Activated naive CD8-positive, alpha-beta T cell treated with anti-CD3 and anti-CD28 coated beads, Interleukin-2, amount 50 U/mL, for 16 hours (primary cell): ENCODE data around the gene NAP1L4.
"Not testable (repeated sequence)": the region's sequence is repeated elsewhere in the genome, so short reads cannot be mapped to it uniquely, and the experiment has no call there.

Experiments
- DNase-seq: peaks from one replicate; pipeline ENCODE4 v3.0.0-alpha.2; 2020; ENCODE audit warnings: low read depth, low spot score

Gene NAP1L4

DNA sequence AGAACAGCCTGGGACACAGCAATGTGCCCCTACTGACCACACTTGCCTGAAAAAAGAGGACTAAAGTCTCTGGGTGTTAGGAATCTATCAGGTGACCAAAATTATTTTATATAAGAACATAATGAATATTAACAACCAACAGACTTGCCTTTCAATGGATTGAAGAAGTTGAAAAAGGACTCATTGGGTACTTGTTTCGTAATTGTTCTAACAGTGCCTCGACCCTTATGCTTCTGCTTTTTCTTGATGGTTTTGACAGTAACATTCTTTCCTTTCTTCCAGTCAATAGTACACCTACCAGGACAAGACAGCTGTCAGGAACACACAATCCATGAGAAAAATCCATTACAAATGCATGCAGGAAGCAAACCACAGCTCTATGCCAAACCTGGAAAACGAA is 33.9 kb downstream of the NAP1L4 start:
- DNase-seq: no peak

DNA sequence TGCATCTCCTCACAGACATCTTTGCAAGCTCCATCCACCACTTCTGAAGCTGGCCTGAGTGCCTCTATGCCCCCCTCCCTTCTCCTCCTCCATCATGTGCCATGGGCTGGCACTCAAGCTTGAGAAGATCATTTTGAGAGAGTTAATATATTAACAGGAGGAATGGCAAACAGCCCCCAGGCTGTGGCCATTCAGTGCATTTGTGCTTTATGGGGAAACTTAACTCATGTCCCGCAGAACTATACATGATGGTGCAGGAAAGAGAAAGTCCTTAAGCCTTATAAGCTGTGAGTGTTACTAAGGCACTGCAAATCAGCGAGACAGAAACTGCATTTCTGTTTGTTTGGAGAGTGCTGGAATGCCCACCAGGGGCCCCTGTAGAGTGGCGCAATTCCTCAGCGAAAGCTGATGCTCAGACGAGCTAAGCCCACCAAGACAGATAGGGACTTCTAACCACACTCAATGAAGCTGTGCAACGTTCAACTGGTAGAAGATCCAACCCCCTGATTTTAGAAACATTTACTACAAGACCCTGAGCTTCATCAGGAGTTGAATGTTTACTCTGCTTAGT is 36.1 kb downstream of the NAP1L4 start:
- DNase-seq: no peak

GRCh38 chr11:2954263-2954662 is 37.9 kb downstream of the NAP1L4 start:
- no peak for DNase-seq

DNA sequence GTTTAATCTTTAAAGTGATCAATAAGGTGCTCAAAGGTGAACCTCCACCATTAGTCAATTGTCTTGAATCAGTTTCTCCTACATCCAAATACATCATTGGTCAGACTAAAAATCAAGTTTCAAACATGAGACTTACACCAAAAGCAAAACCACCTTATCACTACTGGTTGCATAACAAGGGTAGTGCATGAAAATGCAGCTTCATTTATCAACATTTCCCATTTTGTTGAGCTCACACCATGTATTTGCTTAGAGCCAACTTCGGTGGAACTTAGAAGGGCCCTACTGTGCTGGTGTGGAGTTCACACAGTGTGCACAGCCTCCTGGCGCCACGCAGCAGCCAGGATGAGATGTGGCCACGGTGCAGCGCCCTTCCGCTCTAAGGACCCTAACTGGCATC is 39.8 kb downstream of the NAP1L4 start:
- DNase-seq: no peak

- DNase-seq: no peak
These were observed 40.7 kb downstream of the NAP1L4 start for GRCh38 chr11:2951231-2952110.

DNA sequence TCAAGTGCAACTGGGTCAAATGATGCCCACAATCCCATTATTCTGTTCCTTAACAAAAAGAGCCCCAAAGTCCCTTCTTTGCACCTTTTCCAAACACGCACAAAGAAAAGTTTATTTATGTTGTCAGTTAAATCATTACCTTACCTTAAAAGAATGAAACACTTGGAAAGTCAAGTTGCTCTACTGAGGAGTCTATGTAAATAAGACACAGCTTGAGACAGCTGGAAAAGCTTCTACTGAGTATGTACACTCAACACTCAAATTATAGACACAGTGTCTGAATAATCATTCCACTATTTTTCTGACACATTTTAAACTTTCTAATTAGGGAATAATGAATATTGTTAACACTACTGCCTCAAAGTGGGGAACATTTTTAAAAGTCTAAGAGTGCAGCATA is 41.3 kb downstream of the NAP1L4 start:
- no peak for DNase-seq

GRCh38 chr11:2949920-2950319 is 42.2 kb downstream of the NAP1L4 start:
- DNase-seq: no peak

DNA sequence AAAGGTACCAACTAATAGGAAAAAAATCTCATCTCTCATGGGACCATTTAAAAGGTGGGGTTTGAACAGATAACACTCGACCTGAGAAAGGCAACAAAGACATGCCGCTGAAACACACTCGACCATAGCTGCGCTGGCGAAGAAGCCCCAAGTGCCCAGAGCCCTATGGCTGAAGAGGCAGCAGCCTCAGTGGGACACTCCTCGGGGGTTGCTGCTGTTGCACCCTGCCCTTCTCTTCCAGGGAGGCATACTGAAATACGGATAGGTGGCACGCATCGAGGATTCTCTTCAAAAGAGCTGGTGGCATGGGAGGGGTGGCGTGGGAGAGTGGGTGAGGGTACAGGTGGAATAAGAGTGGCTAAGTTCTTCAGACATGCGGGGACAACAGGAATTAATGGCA is 44.4 kb downstream of the NAP1L4 start:
- DNase-seq: no peak

DNA sequence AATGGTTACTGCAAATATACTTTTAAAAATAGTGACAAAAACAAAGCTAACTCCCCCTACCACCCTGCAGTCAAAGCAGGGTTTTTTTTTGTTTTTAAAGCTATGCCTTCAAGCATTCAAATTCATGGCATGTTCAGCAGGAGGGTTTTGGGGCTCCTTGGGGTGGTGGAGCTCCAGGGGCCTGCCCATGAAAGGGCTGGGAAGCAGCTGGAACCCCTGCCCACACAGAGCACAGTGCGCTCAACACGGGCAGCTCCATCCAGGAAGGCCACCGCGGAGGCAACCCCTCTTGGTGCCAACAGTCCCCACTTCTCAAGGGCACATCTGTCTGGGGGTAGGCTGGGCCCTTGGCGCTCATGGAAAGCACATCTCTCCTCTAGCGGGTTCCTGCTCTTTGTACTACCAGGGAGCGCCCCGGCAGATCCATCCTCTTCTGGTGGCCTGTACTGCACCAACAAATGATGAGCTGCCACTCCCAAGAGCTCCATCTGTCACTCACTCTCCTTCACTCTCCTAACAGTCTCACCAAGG is 46.3 kb downstream of the NAP1L4 start:
- no peak for DNase-seq

DNA sequence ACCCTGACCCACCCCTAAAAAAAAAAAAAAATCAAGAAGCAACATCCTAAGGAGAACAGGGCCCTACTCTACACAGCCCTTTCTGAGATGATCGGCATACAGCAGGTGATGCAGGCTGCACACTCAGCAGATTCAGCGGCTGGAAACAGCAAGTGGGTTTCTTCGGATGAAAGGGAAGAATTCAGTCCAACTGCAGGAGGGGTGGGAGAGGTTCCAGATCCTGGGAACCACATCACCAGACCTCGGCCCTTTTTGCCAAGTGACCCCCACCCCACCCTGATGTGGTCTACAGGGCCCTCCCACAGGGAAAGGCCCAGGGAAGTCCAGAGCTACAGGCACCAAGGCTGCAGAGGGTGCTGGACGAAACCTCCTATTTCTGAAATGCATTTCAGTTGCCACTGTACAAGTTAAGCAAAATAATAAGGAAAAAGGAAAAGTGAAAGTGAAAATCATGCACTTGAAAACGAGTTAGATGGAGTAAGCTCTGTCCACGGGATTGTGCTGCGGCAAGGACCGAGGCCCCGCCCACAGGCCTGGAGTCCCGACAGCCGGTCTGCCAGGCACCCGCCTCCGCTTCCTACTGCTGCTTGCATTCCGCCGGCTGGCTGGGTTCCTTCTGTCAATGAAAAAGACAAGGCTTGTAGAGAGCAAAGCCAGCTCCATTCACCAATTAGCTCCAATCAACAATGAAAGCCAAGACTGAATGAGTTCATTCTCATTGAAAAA is 46.9 kb downstream of the NAP1L4 start:
- no peak for DNase-seq

- no peak for DNase-seq
These were observed 47.6 kb downstream of the NAP1L4 start for GRCh38 chr11:2944530-2944929.

DNA sequence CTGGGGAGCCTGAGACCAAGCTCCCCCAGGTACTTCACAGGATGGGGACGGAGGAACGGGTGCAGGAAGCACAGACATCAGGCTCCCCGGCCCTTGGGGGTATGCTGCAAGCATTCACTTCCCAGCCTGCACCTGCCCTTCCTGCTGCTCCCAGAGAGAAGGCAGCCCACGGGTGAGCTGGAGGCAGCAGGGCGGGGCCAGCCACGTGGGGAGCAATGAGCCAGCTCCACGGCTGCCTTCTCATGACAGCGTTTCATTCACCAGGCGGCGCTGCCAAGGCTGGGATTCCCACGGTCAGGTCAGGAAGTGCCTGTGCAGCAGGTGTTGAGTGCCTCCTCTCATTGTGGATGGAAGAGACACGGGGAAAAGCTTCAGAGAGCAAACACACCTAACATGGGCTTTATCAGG is 48.4 kb downstream of the NAP1L4 start:
- DNase-seq: no peak

DNA sequence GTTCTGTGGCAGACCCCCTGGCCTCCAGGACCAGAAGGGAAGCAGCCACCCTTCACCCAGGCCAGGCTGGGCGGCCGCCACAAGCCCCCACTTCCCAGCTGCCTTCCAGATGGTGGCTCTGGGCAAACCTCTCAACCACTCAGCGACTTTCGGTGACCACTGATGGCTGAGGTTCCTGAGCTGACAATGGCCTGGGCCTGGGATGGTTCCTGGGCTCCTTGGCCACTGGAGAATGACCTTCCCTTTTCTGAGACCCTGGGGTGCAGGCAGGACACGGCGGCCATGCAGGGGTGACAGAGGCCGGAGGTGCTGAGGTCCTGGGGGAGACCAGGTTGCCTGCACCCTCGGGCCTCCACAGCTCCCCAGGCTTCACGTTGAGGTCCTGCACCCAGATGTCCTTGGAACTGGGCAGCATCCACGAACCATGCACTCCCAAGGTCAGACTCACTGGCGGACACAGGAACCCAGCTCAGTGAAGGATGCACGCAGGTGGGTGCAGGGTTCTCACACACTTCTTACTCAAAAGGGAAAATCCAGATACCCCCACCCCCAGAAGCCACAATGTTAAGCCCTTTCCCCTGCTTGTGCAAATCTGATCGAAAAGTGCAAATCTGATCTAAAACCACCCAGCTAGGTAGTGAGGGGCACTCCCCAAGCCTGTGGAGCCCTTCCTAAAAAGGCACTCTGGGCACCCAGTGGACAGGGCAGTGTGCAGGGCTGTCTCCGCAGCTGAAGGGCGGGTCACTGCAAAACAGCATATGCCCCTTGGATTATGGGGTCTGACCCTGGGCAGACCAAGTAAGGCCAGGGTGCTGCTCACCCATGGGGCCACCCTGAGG is 49.0 kb downstream of the NAP1L4 start:
- no peak for DNase-seq

GRCh38 chr11:2942447-2942846 is 49.7 kb downstream of the NAP1L4 start:
- DNase-seq: no peak

DNA sequence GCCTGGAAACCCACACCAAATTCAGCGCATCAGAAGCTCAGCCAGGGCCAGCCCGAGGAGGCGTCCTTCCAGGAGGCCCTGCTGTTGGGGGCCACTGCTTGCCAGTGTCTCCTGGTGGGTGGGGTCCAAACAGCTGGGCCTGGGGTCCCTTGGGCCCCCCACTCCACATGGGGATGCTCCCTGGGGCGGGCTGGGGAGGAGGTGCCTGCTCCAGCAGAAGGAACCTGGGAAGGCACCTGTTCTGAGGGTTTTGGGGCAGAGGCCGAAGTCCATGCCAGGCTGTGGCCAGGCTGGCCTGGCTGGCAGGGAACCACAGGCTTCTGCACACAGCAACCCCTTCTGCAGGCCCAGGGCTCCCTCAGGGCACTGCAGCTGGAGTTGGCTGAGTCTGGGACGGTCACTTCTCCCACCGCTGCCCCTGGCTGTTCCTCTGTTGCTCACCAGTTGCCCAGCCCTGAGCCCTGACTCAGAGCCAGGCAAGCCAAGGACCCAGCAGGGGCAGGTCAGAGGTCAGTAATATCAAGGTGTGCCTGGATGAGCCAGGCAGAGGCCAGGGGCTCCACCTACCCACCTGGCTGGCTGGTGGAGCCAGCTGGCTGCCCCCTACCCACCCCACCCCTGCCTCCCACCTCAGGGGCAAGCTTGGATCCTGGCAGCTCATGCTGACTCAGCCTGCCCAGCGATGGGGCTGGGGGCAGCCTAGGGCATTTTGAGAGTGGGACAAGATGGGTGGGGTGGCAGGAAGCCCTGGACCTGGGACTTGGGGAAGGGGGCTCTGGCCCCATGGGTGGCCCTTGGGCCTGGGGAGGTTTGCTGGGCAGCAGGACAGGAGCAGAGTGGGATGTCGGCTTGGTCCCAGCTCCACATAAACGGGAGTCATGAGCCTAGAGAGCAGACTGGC is 51.0 kb downstream of the NAP1L4 start:
- DNase-seq: no peak

- no peak for DNase-seq
These were observed 51.8 kb downstream of the NAP1L4 start for GRCh38 chr11:2940147-2940920.

DNA sequence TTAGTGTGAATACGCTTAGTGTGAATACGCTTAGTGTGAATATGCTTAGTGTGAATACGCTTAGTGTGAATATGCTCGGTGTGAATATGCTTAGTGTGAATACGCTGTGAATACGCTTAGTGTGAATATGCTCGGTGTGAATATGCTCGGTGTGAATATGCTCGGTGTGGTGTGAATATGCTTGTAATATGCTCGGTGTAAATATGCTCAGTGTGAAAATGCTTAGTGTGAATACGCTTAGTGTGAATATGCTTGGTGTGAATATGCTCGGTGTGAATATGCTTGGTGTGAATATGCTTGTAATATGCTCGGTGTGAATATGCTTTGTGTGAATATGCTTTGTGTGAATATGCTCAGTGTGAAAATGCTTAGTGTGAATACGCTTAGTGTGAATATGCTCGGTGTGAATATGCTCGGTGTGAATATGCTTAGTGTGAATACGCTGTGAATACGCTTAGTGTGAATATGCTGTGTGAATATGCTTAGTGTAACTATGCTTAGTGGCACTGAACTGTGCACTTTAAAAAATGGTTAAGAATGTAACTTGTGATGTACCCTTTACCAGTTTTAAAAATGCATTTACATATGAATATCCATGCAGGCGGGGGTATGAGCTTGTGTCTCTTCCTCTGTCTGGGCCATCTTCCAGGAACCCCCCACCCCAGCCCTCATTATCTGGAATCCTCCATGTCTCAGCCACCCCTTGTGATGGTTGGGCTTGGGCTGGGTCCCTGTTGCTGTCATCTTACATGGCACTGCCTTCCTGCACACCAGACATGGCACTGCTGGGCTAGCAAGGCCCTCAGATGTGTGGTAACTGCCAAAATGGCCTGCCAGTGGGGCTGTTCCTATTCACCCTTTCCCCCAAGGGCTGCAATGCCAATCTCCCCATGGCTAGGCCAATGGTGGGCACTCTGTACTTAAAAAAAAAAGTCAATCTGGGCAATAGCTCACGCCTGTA is 53.4 kb downstream of the NAP1L4 start:
- not testable (repeated sequence) for DNase-seq

- not testable (repeated sequence) for DNase-seq
These were observed 54.3 kb downstream of the NAP1L4 start for GRCh38 chr11:2937641-2938457.
